H9 (cell line): ENCODE measurements around the gene CLEC1A. TPM values are rescaled to one million over a fixed set of nuclear protein-coding genes. Genes with fewer than 3 reads are reported as not detected.

Experiments used
- DNase-seq: peaks from one replicate; pipeline ENCODE4 v3.0.0-alpha.2; 2017
- H2AFZ ChIP-seq: one replicate; pipeline ENCODE4 v1.6.1; 2013; ENCODE audit warnings: mild to moderate bottlenecking, low read length, control low read depth, moderate library complexity
- H2AK5ac ChIP-seq: 2 replicates; pipeline ENCODE4 v1.6.1; 2013; ENCODE audit warnings: low read length, control low read depth, mixed read lengths; ENCODE audit not compliant: insufficient read length
- H2BK120ac ChIP-seq: one replicate; pipeline ENCODE4 v1.6.1; 2013; ENCODE audit warnings: low read depth, mild to moderate bottlenecking, low read length, control low read depth, inconsistent platforms; ENCODE audit not compliant: poor library complexity, severe bottlenecking
- H2BK12ac ChIP-seq: 2 replicates; pipeline ENCODE4 v1.6.1; 2013; ENCODE audit warnings: low read length, control low read depth, mixed read lengths, low read depth; ENCODE audit not compliant: insufficient read length
- H2BK15ac ChIP-seq: 2 replicates; pipeline ENCODE4 v1.6.1; 2013; ENCODE audit warnings: low read depth, low read length, control low read depth
- H2BK20ac ChIP-seq: one replicate; pipeline ENCODE4 v1.6.1; 2013; ENCODE audit warnings: low read depth, mild to moderate bottlenecking, low read length, control low read depth, inconsistent platforms; ENCODE audit not compliant: poor library complexity, severe bottlenecking
- H2BK5ac ChIP-seq: 2 replicates; pipeline ENCODE4 v1.6.1; 2013; ENCODE audit warnings: low read length, control low read depth, mixed read lengths; ENCODE audit not compliant: insufficient read length
- H3K14ac ChIP-seq: 2 replicates; pipeline ENCODE4 v1.6.1; 2013; ENCODE audit warnings: low read length, control low read depth; ENCODE audit not compliant: insufficient read depth
- H3K18ac ChIP-seq: 2 replicates; pipeline ENCODE4 v1.6.1; 2013; ENCODE audit warnings: low read depth, mild to moderate bottlenecking, mixed read lengths, low read length, control low read depth; ENCODE audit not compliant: insufficient read length
- H3K23ac ChIP-seq: 2 replicates; pipeline ENCODE4 v1.6.1; 2013; ENCODE audit warnings: low read length, control low read depth, mixed read lengths, low read depth; ENCODE audit not compliant: insufficient read length
- H3K23me2 ChIP-seq: 2 replicates; pipeline ENCODE4 v1.6.1; 2013; ENCODE audit warnings: low read depth, mild to moderate bottlenecking, mixed read lengths, low read length, control low read depth; ENCODE audit not compliant: insufficient read length, poor library complexity, severe bottlenecking
- H3K27ac ChIP-seq: 2 replicates; pipeline ENCODE4 v1.5.1; 2013; ENCODE audit warnings: low read length, control low read depth, mixed read lengths, low read depth; ENCODE audit not compliant: insufficient read length
- H3K27me3 ChIP-seq: 2 replicates; pipeline ENCODE4 v1.6.1; 2013; ENCODE audit warnings: low read length, control low read depth, inconsistent platforms; ENCODE audit not compliant: insufficient read depth
- H3K4ac ChIP-seq: 2 replicates; pipeline ENCODE4 v1.6.1; 2013; ENCODE audit warnings: low read depth, mild to moderate bottlenecking, control low read depth, inconsistent platforms, low read length, moderate library complexity
- H3K4me1 ChIP-seq: 2 replicates; pipeline ENCODE4 v1.6.1; 2013; ENCODE audit warnings: low read length, control low read depth, inconsistent platforms; ENCODE audit not compliant: insufficient read depth
- H3K4me2 ChIP-seq: 2 replicates; pipeline ENCODE4 v1.6.1; 2013; ENCODE audit warnings: low read length, control low read depth, mixed read lengths; ENCODE audit not compliant: insufficient read length, insufficient read depth
- H3K56ac ChIP-seq: 2 replicates; pipeline ENCODE4 v1.6.1; 2013; ENCODE audit warnings: low read depth, mild to moderate bottlenecking, mixed read lengths, low read length, control low read depth; ENCODE audit not compliant: insufficient read length
- H3K79me1 ChIP-seq: 2 replicates; pipeline ENCODE4 v1.6.1; 2013; ENCODE audit warnings: low read depth, mild to moderate bottlenecking, moderate library complexity, low read length, control low read depth, inconsistent platforms; ENCODE audit not compliant: insufficient read depth, poor library complexity, severe bottlenecking
- H3K79me2 ChIP-seq: 2 replicates; pipeline ENCODE4 v1.6.1; 2013; ENCODE audit warnings: low read length, control low read depth, inconsistent platforms; ENCODE audit not compliant: insufficient read depth
- H3K9ac ChIP-seq: 2 replicates; pipeline ENCODE4 v1.6.1; 2013; ENCODE audit warnings: low read length, control low read depth, mixed read lengths; ENCODE audit not compliant: insufficient read length; ENCODE audit errors: extremely low read depth
- H3K9me3 ChIP-seq: one replicate; pipeline ENCODE4 v1.6.1; 2013; ENCODE audit warnings: low read depth, low read length, inconsistent platforms; ENCODE audit not compliant: control insufficient read depth
- H3T11ph ChIP-seq: one replicate; pipeline ENCODE4 v1.6.1; 2013; ENCODE audit warnings: mild to moderate bottlenecking, low read length, control low read depth, inconsistent platforms
- H4K20me1 ChIP-seq: one replicate; pipeline ENCODE4 v1.6.1; 2013; ENCODE audit not compliant: control insufficient read depth, insufficient read length, insufficient read depth
- H4K5ac ChIP-seq: 2 replicates; pipeline ENCODE4 v1.6.1; 2013; ENCODE audit warnings: low read depth, mild to moderate bottlenecking, mixed read lengths, low read length, control low read depth; ENCODE audit not compliant: insufficient read length
- H4K8ac ChIP-seq: replicated peaks from 2 replicates; pipeline ENCODE4 v1.6.1; 2013; ENCODE audit warnings: low read length, control low read depth, mixed read lengths, low read depth; ENCODE audit not compliant: insufficient read length
- H4K91ac ChIP-seq: 2 replicates; pipeline ENCODE4 v1.6.1; 2013; ENCODE audit warnings: low read depth, mild to moderate bottlenecking, moderate library complexity, mixed read lengths, low read length, control low read depth; ENCODE audit not compliant: insufficient read length
- H3K27ac Mint-ChIP-seq, 3 experiments: 2 replicates in 2 of 3; 3 replicates in 1 of 3; pipeline ENCODE4 v1.8.0; 2020 to 2021; ENCODE audit warnings: mixed read lengths in 3 of 3, mild to moderate bottlenecking in 1 of 3, moderate library complexity in 1 of 3
- H3K27me3 Mint-ChIP-seq: 2 replicates; pipeline ENCODE4 v1.8.0; 2021; ENCODE audit warnings: low read depth, mild to moderate bottlenecking, moderate library complexity, mixed read lengths
- H3K36me3 Mint-ChIP-seq, 3 experiments: 2 replicates in 2 of 3; 3 replicates in 1 of 3; pipeline ENCODE4 v1.8.0; 2020 to 2021; ENCODE audit warnings: low read depth in 3 of 3, mixed read lengths in 3 of 3; ENCODE audit not compliant: insufficient read depth in 1 of 3
- H3K4me1 Mint-ChIP-seq, 2 experiments: 2 replicates each; pipeline ENCODE4 v1.8.0; 2020; ENCODE audit warnings: mixed read lengths in 2 of 2
- H3K4me3 Mint-ChIP-seq, 2 experiments: 2 replicates in 1 of 2; 3 replicates in 1 of 2; pipeline ENCODE4 v1.8.0; 2020 to 2021; ENCODE audit warnings: mild to moderate bottlenecking in 2 of 2, mixed read lengths in 2 of 2, moderate library complexity in 1 of 2
- H3K9me3 Mint-ChIP-seq, 2 experiments: 2 replicates in 1 of 2; 3 replicates in 1 of 2; pipeline ENCODE4 v1.8.0; 2020; ENCODE audit warnings: mild to moderate bottlenecking in 2 of 2, mixed read lengths in 2 of 2, moderate library complexity in 1 of 2
- CTCF ChIP-seq: fragments of 200-600 bp; sonication (generic); conservative IDR thresholded peaks from 3 replicates; pipeline ENCODE4 v1.8.0; 2021; ENCODE audit warnings: antibody characterized with exemption, mild to moderate bottlenecking
- WGBS: extraction: QIAGEN DNeasy Blood & Tissue Kit; methylation state at CpG from one replicate; pipeline ENCODE4 v1.1.7; 2013; ENCODE audit warnings: missing lambda C conversion rate, low lambda C conversion rate, mixed read lengths; ENCODE audit not compliant: insufficient read length; ENCODE audit errors: extremely low coverage; 5-methylcytosine and 5-hydroxymethylcytosine counted together
- total RNA-seq: library from RNA; stranded (reverse); gene quantifications from 2 replicates; pipeline ENCODE4 v1.2.1, GENCODE V29; 2021

CLEC1A gene
- total RNA-seq, 1 experiment from 2014 or later: not detected

DNA sequence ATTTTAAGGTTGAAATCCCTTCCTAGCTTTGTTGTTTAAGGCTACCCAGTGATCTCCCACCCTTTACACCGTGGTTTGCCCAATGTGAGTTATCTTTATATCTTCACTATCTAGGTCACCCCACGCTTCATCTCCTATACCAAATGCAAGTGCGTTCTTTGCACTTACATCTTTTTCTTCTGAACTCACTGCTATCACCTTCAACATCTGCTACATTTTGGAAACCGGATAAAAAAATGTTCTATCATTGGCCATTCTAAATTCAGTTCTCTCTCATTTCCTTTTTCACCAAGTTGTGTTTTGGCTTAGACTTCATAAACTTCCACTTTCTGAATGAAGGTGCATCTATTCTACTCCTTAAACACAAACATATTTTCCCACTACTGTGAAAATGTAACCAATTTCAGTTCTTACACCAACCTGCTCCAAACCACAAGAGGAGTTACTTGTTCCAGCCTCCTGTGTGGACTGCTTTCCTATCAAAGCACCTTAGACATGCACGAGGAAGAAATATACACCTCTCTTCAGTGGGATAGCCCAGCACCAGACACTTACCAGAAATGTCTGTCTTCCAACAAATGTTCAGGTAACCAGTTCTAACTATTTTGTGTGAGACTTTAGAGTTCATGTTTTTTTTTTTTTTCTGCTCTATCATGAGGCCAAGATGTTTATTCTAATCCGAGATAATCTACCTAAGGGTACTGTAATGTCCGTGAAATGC lies 46.4 kb downstream of the CLEC1A start:
- H2AK5ac ChIP-seq: no peak overlapping the region

More for the DNA sequence above, 46.4 kb downstream of the CLEC1A start:
- H3K9me3 ChIP-seq: no peaks in the 10 kb centered on the region
- no peaks in the 10 kb centered on the region for H4K20me1 ChIP-seq
- no peak overlapping the region for H3K23ac ChIP-seq
- H3K27ac Mint-ChIP-seq: no peak overlapping the region
- H3K36me3 Mint-ChIP-seq: peaks cover 0 to 9% (median 2%) of the 10 kb centered on the region in 3 experiments; a peak in 3 of 7 replicates
- DNase-seq: no peak
- H3K9me3 Mint-ChIP-seq: peaks cover 3 to 12% of the 10 kb centered on the region in 2 experiments; a peak in 4 of 5 replicates
- no peak overlapping the region for H3K18ac ChIP-seq
- H2BK12ac ChIP-seq: no peak overlapping the region
- no peak overlapping the region for H3T11ph ChIP-seq
- H2BK120ac ChIP-seq: no peak overlapping the region
- H2BK15ac ChIP-seq: no peak overlapping the region
- no peak overlapping the region for H4K91ac ChIP-seq
- no peaks in the 10 kb centered on the region for H3K4me1 Mint-ChIP-seq
- no peaks in the 10 kb centered on the region for H3K79me1 ChIP-seq
- H3K27me3 ChIP-seq: no peaks in the 10 kb centered on the region
- H3K14ac ChIP-seq: no peak overlapping the region
- no peak overlapping the region for H2BK20ac ChIP-seq
- no peaks in the 10 kb centered on the region for H3K79me2 ChIP-seq
- no peak overlapping the region for H3K4me2 ChIP-seq
- no peak overlapping the region for H3K4me3 Mint-ChIP-seq
- no peak overlapping the region for H3K9ac ChIP-seq
- TF ChIP-seq CTCF: no peak
- no peak overlapping the region for H3K56ac ChIP-seq
- H3K4me1 ChIP-seq: no peaks in the 10 kb centered on the region
- no peaks in the 10 kb centered on the region for H3K23me2 ChIP-seq
- H3K4ac ChIP-seq: no peak overlapping the region
- H2AFZ ChIP-seq: no peak overlapping the region
- H3K27ac ChIP-seq: no peak overlapping the region
- H4K8ac ChIP-seq: no peak overlapping the region
- no CpG with 5 or more reads among the region's 7 CpGs for WGBS
- H4K5ac ChIP-seq: no peak overlapping the region
- H2BK5ac ChIP-seq: no peak overlapping the region
- H3K27me3 Mint-ChIP-seq: peaks cover 29% of the 10 kb centered on the region
